ENCODE results near the gene EVI5L.
A peak's percentile ranks its signal among the peaks of the same experiment; 100 is the strongest.
"Not testable (repeated sequence)": the region's sequence is repeated elsewhere in the genome, so short reads cannot be mapped to it uniquely, and the experiment has no call there.

The EVI5L gene

DNA sequence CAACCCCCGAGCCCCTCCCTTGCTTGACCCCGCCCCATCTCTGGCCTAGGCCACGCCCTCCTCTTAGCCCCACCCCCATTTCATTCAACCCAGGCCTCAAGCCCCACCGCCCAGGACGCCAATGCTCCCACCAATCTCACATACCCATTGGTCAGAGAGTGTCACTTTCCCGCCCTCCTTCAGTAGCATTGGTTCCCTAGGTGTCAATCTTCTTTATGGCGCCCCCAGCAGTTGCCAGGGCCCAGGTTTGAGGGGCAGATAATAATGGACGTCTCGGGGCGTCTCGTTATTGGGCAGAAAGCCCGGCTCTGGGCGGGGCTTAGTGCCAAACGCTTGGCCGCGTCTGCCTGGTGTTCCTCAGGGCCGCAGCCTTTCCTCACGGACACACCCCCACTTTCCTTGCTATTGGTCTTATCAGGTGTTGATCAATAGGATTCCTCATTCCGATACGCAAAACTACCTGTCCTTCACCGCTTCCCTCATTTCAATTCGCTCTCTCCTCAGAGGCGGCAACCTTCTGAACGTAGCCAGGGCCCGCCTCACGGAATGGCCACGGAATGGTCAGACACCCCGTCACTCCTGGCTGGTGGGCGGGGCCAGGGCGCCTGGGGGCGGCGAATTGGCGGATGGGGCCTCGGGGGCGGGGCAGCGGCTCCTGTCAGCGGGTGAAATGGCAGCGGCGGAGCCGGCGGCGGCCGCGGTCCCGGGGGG, at the start of gene EVI5L:
Gene EVI5L, plus strand, starts transcription at position 658 of the 711 bp plus-strand sequence. CDS start 16,325 bp downstream, outside the sequence.
- peak; percentile 99 for DNase-seq (ENCODE audit: low read depth)

- DNase-seq (ENCODE audit: low read depth) = no peak
Measured at GRCh38 chr19:7781157-7781556, 48.9 kb upstream of the EVI5L start.

DNA sequence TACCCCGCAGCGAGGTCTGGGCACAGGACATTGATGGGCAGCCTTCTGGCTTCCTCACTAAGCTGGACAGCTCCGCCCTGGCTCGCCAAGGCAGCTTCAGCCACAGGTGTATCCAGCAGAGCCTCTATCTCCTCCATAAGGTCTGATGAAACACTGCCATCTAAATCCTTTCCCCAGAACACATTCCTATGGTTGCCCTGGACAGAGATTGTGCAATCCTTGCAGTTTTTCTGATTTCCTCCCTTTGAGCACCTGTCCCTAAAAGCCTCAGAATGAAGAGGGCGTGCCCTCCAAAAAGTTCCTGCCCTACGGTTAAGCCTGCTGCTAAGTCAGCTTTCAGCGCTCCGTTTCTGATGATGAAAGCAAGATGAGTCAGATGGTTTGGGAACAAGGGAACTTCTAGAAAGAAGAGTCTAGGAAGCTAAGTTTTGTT, 46.0 kb upstream of the EVI5L start:
- no peak for DNase-seq (ENCODE audit: low read depth)

DNA sequence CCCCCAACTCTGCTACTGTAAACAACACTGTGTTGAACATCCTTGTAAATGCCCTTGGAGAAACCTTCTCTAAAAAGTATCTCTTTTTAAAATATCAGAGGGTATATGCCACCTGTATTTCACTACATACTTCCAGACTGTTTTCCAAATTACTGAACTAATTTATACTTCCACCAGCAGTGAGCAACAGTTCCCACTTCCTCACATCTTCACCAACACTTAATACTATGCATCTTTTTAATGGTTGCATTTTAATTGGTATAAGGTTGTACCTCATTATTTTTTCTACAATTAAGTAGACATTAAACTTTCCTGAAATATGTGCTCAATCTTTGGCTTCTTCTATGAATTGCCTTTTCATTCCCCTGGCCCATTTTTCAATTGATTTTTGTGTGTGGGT, 45.2 kb upstream of the EVI5L start:
- no peak for DNase-seq (ENCODE audit: low read depth)

GRCh38 chr19:7787141-7787540, 42.9 kb upstream of the EVI5L start:
- DNase-seq (ENCODE audit: low read depth) = no peak

DNA sequence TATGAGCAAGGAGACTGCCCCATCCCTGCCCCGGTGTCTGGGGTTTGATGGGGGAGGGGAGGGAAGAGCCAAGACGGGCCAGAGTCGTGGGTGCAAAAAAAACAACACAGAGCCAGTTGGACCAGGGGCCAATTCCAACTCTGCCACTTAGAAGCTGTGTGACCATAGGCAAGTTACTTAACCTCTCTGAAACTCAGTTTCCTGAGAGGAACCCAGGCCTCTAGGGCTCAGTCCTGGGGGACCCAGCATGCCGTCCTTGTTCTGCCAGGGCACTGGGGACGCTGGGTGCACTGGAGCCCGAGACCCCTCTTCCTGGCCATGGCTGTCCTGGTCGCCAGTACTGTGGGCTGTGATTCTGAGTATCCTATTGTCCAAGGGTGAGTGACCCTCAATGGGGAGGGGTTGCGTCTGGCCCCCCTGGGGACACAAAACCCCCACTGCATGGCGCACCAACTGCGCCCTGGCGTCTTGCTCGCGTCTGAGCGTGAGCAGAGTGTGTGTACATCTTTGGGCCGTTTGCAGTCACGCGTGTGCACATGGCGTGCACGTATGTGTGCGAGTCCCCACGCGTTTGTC, 42.3 kb upstream of the EVI5L start:
- no peak for DNase-seq (ENCODE audit: low read depth)

DNA sequence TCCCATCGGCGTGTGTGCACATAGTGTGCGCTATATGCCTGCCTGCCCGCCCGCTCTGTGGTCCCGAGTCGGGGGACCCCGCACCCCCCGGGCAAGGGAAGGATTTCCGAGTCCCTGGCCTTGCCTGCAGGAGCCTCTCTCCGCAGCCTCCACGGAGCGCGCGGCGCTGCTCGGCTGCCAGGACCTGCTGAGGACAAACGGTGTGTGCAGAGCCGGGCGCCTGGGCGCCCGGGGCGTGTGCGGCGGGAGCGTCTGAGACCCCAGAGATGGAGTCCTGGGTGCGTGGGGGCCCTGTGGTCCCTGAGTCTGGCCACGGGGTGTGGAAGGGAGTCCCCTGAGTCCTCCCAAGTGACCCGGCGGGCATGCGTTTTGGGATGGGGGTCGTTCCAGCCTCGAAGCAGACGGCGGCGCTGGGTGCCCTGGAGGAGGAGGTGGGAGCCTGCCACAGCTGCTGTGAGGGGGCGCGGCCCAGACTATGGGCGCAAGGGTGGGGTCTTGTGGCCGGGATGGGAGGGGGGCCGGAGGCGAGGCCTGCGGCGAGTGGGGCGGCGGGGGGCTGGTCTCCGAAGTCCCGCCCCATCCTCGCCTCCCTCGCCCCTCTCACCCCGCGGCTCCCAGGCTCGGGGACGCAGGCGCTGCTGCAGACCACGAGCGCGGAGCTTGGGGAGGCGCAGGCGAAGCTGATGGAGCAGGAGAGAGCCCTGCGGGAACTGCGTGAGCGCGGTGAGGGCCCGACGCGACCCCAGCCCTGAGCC, 41.7 kb upstream of the EVI5L start:
- no peak for DNase-seq (ENCODE audit: low read depth)

GRCh38 chr19:7788933-7789323, 41.1 kb upstream of the EVI5L start:
- no peak for DNase-seq (ENCODE audit: low read depth)

GRCh38 chr19:7789447-7789846, 40.6 kb upstream of the EVI5L start:
- DNase-seq (ENCODE audit: low read depth) = no peak

DNA sequence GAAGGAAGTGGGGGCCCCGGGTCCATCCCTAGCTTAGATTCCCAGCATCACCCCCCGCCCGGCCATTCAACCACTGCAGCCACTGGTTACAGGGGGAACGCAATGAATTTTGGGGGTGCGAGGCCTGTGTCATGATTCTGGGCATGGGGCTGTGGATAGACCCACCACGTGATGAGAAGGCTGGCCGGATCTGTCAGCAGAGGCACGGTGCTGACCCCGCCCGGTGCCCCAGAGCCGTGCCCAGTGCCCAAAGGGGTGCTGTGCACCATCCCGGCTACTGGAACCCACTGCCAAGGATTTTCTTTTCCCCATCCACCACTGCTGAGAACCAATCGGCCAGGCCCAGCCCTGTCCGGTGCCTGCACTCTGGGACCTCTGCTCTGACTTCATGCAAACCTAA, 39.6 kb upstream of the EVI5L start:
- no peak for DNase-seq (ENCODE audit: low read depth)

DNA sequence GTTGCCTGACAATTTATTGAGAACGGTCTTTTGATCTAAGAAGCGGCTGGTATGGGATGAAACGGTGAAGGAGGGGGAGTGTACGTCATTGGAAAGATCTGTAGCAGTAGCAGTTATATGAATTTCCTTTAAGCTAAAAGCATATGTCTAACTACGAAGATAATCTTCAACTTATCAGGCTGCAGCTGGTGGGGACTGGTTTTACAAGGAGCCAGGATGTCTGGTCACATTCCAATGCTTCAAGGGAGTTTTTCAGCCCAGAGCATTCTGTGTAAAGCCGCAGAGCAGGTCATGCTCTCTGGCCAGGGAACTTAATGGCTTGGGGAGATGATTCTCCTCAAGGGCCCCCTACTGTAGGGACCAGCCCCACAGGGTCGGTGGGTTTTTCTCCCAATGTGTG, 37.7 kb upstream of the EVI5L start:
- DNase-seq (ENCODE audit: low read depth) = no peak

DNA sequence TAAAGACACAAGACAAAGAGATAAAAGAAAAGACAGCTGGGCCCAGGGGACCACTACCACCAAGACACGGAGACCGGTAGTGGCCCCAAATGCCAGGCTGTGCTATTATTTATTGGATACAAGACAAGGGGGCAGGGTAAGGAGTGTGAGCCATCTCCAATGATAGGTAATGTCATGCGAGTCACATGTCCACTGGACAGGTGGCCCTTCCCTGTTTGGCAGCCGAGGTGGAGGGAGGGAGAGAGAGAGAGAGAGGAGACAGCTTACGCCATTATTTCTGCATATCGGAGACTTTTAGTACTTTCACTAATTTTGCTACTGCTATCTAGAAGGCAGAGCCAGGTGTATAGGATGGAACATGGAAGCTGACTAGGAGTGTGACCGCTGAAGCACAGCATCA, 37.3 kb upstream of the EVI5L start:
- DNase-seq (ENCODE audit: low read depth) = not testable (repeated sequence)

DNA sequence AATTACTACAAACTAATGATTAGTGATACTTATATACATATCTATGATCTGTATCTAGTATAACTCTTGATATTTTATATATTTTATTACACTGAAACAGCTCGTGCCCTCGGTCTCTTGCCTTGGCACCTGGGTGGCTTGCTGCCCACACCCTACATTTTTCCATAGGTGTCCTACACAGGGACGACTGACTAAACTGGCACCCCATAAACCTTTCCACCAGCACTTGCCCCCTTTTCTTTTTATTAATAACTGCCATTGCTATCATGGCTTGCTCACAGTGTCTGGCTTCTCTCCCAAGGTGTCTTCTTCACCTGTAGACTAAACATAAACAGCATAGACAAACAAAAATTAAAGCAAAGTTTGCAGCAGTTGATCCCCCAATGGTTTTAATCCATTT, 36.5 kb upstream of the EVI5L start:
- no peak for DNase-seq (ENCODE audit: low read depth)

- no peak for DNase-seq (ENCODE audit: low read depth)
Measured at GRCh38 chr19:7795555-7796161, 34.4 kb upstream of the EVI5L start.

DNA sequence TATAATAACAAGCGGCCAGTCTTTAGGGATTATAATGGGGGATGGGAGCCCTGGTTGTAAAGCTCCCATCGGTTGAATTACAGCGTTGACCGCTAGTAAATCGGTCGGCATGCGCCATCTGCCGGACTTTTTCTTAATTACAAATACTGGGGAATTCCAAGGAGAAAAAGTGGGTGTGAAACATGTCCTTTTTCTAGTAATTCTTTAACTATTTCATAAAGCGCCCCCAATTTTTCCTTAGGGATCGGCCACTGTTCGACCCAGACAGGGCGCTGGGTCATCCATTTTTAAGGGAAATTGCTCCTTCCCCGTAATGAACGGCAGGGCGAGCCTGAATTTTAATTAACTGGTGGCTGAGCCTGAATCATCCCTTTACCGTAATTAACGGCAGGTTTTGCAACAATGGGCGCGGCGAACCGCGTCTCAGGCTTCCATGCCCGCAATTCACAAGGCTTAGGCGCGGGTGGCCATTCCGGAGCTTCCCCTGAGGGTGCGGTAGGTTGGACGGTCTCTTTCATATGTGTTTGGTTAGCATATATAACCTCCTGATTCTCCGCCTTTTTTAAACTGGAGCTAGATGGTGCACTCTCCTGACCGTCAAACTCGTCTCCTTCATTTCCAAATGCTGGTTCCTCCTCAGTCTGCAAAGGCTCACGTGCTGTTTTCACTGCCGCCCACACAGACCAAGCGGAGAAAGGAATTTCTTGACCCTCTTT, 30.2 kb upstream of the EVI5L start:
- DNase-seq (ENCODE audit: low read depth) = peak; percentile 31

DNA sequence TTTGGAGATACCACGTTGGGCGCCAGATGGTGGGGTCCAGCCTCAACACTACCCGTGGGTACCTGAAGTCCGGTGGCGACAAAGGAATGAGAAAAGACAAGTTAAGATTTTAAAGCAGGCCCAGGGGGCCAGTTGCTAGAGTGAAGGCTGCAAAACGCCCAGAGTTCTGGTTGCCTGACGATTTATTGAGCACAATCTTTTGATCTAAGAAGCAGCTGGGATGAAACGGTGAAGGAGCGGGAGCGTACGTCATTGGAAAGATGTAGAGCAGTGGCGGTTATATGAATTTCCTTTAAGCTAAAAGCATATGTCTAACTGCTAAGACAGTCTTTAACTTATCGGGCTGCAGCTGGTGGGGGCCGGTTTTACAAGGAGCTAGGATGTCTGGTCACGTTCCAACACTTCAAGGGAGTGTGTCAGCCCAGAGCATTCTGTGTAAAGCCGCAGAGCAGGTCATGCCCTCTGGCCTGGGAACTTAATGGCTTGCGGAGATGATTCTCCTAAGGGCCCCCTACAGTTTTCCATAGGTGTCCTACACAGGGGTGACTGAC, 28.9 kb upstream of the EVI5L start:
- DNase-seq (ENCODE audit: low read depth) = no peak

- DNase-seq (ENCODE audit: low read depth) = no peak
Measured at GRCh38 chr19:7806234-7806633, 23.8 kb upstream of the EVI5L start.

- DNase-seq (ENCODE audit: low read depth) = no peak
Measured at GRCh38 chr19:7806876-7807275, 23.1 kb upstream of the EVI5L start.

DNA sequence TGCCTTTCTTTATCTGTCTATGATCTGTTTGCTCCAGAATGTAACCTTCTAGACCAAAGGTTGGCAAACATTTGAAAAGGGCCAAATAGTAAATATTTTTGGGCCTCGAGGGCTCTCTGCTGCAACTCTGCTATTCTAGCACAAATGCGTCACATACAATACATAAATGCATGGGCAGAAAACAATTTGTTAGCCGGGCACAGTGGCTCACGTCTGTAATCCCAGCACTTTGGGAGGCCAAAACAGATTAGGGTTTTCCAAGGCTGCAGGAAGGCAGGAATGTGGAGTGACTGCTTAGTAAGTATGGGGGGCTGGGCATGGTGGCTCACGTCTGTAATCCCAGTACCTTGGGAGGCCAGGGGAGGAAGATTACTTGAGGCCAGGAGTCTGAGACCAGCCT, 21.9 kb upstream of the EVI5L start:
- DNase-seq (ENCODE audit: low read depth) = no peak

DNA sequence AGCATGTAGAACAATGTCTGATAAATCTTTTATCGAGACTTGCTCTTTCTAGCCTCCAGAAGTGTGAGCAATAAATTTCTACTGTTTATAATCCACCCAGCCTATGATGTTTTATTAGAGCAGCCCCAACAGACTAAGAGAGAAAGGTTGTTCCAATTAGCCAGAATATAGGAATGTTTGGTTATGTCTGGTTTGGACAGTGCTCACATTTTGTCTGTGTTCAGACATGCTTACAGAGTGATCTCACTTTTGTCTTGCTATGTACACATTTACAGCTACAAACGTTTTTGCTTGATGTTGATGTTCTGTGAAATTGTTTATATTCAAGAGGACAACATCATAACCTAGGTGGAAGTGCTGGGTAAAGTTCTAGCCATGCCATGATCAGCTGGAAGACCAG, 18.0 kb upstream of the EVI5L start:
- DNase-seq (ENCODE audit: low read depth) = no peak

GRCh38 chr19:7815325-7815724, 14.7 kb upstream of the EVI5L start:
- DNase-seq (ENCODE audit: low read depth) = no peak

- not testable (repeated sequence) for DNase-seq (ENCODE audit: low read depth)
Measured at GRCh38 chr19:7816040-7816439, 14.0 kb upstream of the EVI5L start.
